Left ventricle myocardium inferior (tissue), 1 donor: ENCODE results near the gene LAMC3. TPM values are rescaled to one million over a fixed set of nuclear protein-coding genes. Genes with fewer than 3 reads are reported as not detected.
"Not testable (repeated sequence)": the region's sequence is repeated elsewhere in the genome, so short reads cannot be mapped to it uniquely, and the experiment has no call there.

Experiments
- DNase-seq: peaks from one replicate; pipeline ENCODE4 v3.0.0-alpha.2; 2020
- H3K27ac ChIP-seq: fragments of 200-600 bp; replicated peaks from 2 replicates; pipeline ENCODE4 v1.8.0; 2021
- H3K27me3 ChIP-seq: fragments of 200-600 bp; 2 replicates; pipeline ENCODE4 v1.8.0; 2021; ENCODE audit warnings: low read depth
- H3K36me3 ChIP-seq: fragments of 200-600 bp; 2 replicates; pipeline ENCODE4 v1.8.0; 2021
- H3K4me1 ChIP-seq: fragments of 200-600 bp; 2 replicates; pipeline ENCODE4 v1.8.0; 2021
- H3K4me3 ChIP-seq: fragments of 200-600 bp; 2 replicates; pipeline ENCODE4 v1.8.0; 2021; ENCODE audit warnings: mild to moderate bottlenecking, moderate library complexity
- H3K9me3 ChIP-seq: fragments of 200-600 bp; replicated peaks from 2 replicates; pipeline ENCODE4 v1.8.0; 2021
- intact Hi-C: fragments of 100-400 bp; cut with micrococcal nuclease; formaldehyde crosslinking; loops from one replicate; pipeline ENCODE4 v1.11.0; 2022
- total RNA-seq: library from RNA; stranded (reverse); fragmentation: NEBNext Ultra II Directional; extraction: Animal tissue kit (Norgen Biotek cat#: 25700); gene quantifications from one replicate; pipeline ENCODE4 v1.2.1, GENCODE V29; 2021
- TF ChIP-seq, protein P1 (sequence below): fragments of 200-600 bp; IDR thresholded peaks from 2 replicates; pipeline ENCODE4 v1.8.0; 2021; ENCODE audit warnings: antibody characterized with exemption, mild to moderate bottlenecking, borderline replicate concordance
- donor health status: DM: no; HTN: yes; CAD: no; lungs with severe emphysema.

The LAMC3 gene
- total RNA-seq, 1 donor from 2014 or later, result 0.66 TPM

DNA sequence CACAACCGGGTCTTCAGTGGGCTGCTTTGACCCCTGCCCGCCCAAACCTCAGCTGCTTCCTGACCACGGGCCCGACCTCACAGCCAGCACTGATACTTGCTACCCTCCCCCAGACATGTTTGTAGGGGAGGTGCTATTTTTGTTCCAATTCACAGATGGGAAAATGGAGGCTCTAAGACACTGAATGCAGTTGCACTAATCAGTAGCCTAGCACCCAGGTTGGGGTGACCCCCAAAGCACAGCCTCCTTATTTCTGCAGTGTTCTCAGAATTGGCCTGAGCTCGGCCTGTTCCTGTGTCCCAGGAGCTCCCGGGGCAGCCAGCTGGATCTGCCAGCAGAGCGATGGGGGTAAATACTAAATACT, 22.6 kb downstream of the LAMC3 start:
- intact Hi-C loops, result no loop called here
- Histone ChIP-seq H3K4me3 (no peak overlapping the region), H3K36me3 (no peaks in the 10 kb centered on the region), H3K9me3 (no peaks in the 10 kb centered on the region), H3K27me3 (peaks cover 33% of the 10 kb centered on the region), H3K4me1 (peaks cover 3% of the 10 kb centered on the region), H3K27ac (no peak overlapping the region)
- TF ChIP-seq, protein P1, sequence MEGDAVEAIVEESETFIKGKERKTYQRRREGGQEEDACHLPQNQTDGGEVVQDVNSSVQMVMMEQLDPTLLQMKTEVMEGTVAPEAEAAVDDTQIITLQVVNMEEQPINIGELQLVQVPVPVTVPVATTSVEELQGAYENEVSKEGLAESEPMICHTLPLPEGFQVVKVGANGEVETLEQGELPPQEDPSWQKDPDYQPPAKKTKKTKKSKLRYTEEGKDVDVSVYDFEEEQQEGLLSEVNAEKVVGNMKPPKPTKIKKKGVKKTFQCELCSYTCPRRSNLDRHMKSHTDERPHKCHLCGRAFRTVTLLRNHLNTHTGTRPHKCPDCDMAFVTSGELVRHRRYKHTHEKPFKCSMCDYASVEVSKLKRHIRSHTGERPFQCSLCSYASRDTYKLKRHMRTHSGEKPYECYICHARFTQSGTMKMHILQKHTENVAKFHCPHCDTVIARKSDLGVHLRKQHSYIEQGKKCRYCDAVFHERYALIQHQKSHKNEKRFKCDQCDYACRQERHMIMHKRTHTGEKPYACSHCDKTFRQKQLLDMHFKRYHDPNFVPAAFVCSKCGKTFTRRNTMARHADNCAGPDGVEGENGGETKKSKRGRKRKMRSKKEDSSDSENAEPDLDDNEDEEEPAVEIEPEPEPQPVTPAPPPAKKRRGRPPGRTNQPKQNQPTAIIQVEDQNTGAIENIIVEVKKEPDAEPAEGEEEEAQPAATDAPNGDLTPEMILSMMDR, result no peak
- DNase-seq, result no peak

- Histone ChIP-seq H3K27ac (no peak overlapping the region), H3K4me1 (peaks cover 11% of the 10 kb centered on the region), H3K36me3 (no peaks in the 10 kb centered on the region), H3K9me3 (no peaks in the 10 kb centered on the region), H3K4me3 (no peak overlapping the region), H3K27me3 (peaks cover 33% of the 10 kb centered on the region)
- intact Hi-C loops, result no loop called here
- TF ChIP-seq, protein P1, result no peak
- DNase-seq, result no peak
These were observed 23.4 kb downstream of the LAMC3 start for GRCh38 chr9:131032384-131032783.

- Histone ChIP-seq H3K36me3 (no peaks in the 10 kb centered on the region), H3K9me3 (no peaks in the 10 kb centered on the region), H3K4me1 (peaks cover 23% of the 10 kb centered on the region), H3K4me3 (no peak overlapping the region), H3K27me3 (peaks cover 35% of the 10 kb centered on the region), H3K27ac (no peak overlapping the region)
- intact Hi-C loops, result no loop called here
- TF ChIP-seq, protein P1, result no peak
- DNase-seq, result no peak
These were observed 24.6 kb downstream of the LAMC3 start for GRCh38 chr9:131033269-131034224.

- intact Hi-C loops, result no loop called here
- DNase-seq, result no peak
- Histone ChIP-seq H3K27me3 (peaks cover 41% of the 10 kb centered on the region), H3K36me3 (no peaks in the 10 kb centered on the region), H3K27ac (no peak overlapping the region), H3K9me3 (no peaks in the 10 kb centered on the region), H3K4me3 (no peak overlapping the region), H3K4me1 (peaks cover 24% of the 10 kb centered on the region)
- TF ChIP-seq, protein P1, result no peak
These were observed 25.3 kb downstream of the LAMC3 start for GRCh38 chr9:131034268-131034667.

DNA sequence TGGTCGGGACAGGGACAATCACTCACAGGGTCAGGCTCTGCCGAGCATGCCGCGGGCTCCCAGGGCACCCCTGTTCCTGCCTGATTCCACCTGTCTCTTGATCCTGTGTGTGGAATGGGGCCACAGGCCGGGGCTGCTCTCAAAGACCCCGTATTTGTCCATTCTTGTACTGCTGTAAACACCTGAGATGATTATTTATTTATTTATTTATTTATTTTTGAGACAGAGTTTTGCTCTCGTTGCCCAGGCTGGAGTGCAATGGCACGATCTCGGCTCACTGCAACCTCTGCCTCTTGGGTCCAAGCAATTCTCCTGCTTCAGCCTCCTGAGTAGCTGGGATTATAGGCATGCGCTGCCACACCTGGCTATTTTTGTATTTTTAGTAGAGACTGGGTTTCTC, 25.8 kb downstream of the LAMC3 start:
- H3K36me3 ChIP-seq, H3K4me3 ChIP-seq, H3K27ac ChIP-seq, intact Hi-C loops, DNase-seq, H3K9me3 ChIP-seq: not testable (repeated sequence)
- Histone ChIP-seq H3K4me1 (peaks cover 24% of the 10 kb centered on the region), H3K27me3 (peaks cover 43% of the 10 kb centered on the region)

GRCh38 chr9:131035548-131035947, 26.6 kb downstream of the LAMC3 start:
- DNase-seq, result no peak
- H3K27ac ChIP-seq, result no peak overlapping the region
- H3K4me3 ChIP-seq, result no peak overlapping the region
- TF ChIP-seq, protein P1, result no peak
- peaks cover 43% of the 10 kb centered on the region for H3K27me3 ChIP-seq
- intact Hi-C loops, result no loop called here
- H3K9me3 ChIP-seq, result no peaks in the 10 kb centered on the region
- peaks cover 24% of the 10 kb centered on the region for H3K4me1 ChIP-seq
- no peaks in the 10 kb centered on the region for H3K36me3 ChIP-seq
